ENCODE results near the gene WNT2B.

The WNT2B gene

GRCh38 chr1:112520166-112520565 lies 11.4 kb downstream of the WNT2B start:
- H3K27ac ChIP-seq, result no peak overlapping the region
- no peak overlapping the region for H3K4me3 ChIP-seq

GRCh38 chr1:112522621-112523020 lies 13.9 kb downstream of the WNT2B start:
- peak overlapping the region in 1 of 21 experiments; percentile 10 for H3K27ac ChIP-seq
- no peak overlapping the region for H3K4me3 ChIP-seq

GRCh38 chr1:112524251-112524650 lies 15.5 kb downstream of the WNT2B start:
- H3K27ac ChIP-seq, result no peak overlapping the region
- no peak overlapping the region for H3K4me3 ChIP-seq

- H3K27ac ChIP-seq, result no peak overlapping the region
Measured at GRCh38 chr1:112524986-112525385, 16.2 kb downstream of the WNT2B start.

GRCh38 chr1:112527266-112528010 lies 18.7 kb downstream of the WNT2B start:
- H3K27ac ChIP-seq, result no peak overlapping the region
- H3K4me3 ChIP-seq, result no peak overlapping the region

More at GRCh38 chr1:112524986-112525385, 16.2 kb downstream of the WNT2B start:
- no peak overlapping the region for H3K4me3 ChIP-seq

- no peak overlapping the region for H3K4me3 ChIP-seq
- H3K27ac ChIP-seq, result no peak overlapping the region
Measured at GRCh38 chr1:112528076-112528475, 19.3 kb downstream of the WNT2B start.

GRCh38 chr1:112529301-112529700 lies 20.5 kb downstream of the WNT2B start:
- H3K27ac ChIP-seq, result no peak overlapping the region

GRCh38 chr1:112530832-112531231 lies 22.1 kb downstream of the WNT2B start:
- no peak overlapping the region for H3K27ac ChIP-seq
- no peak overlapping the region for H3K4me3 ChIP-seq

More at GRCh38 chr1:112529301-112529700, 20.5 kb downstream of the WNT2B start:
- no peak overlapping the region for H3K4me3 ChIP-seq

- no peak overlapping the region for H3K4me3 ChIP-seq
- peak overlapping the region in 1 of 21 experiments; percentile 19 for H3K27ac ChIP-seq
Measured at GRCh38 chr1:112532064-112532463, 23.3 kb downstream of the WNT2B start.

GRCh38 chr1:112533029-112533428 lies 24.3 kb downstream of the WNT2B start:
- no peak overlapping the region for H3K4me3 ChIP-seq

GRCh38 chr1:112536561-112536960 lies 27.8 kb downstream of the WNT2B start:
- Histone ChIP-seq H3K27ac (no peak overlapping the region), H3K4me3 (no peak overlapping the region)

More at GRCh38 chr1:112533029-112533428, 24.3 kb downstream of the WNT2B start:
- H3K27ac ChIP-seq, result no peak overlapping the region

- H3K4me3 ChIP-seq, result no peak overlapping the region
- no peak overlapping the region for H3K27ac ChIP-seq
Measured at GRCh38 chr1:112537456-112537855, 28.7 kb downstream of the WNT2B start.

GRCh38 chr1:112538883-112539282 lies 30.1 kb downstream of the WNT2B start:
- H3K4me3 ChIP-seq, result no peak overlapping the region
- no peak overlapping the region for H3K27ac ChIP-seq

GRCh38 chr1:112540226-112540794 lies 31.5 kb downstream of the WNT2B start:
- H3K4me3 ChIP-seq, result no peak overlapping the region
- no peak overlapping the region for H3K27ac ChIP-seq

- no peak overlapping the region for H3K27ac ChIP-seq
- no peak overlapping the region for H3K4me3 ChIP-seq
Measured at GRCh38 chr1:112541299-112541698, 32.5 kb downstream of the WNT2B start.

- H3K4me3 ChIP-seq, result no peak overlapping the region
- H3K27ac ChIP-seq, result no peak overlapping the region
Measured at GRCh38 chr1:112542206-112542973, 33.6 kb downstream of the WNT2B start.

GRCh38 chr1:112544011-112544688 lies 35.4 kb downstream of the WNT2B start:
- peak overlapping the region in 5 of 21 experiments; percentile 15 to 68 (median 55) for H3K27ac ChIP-seq
- H3K4me3 ChIP-seq, result no peak overlapping the region

- Histone ChIP-seq H3K4me3 (no peak overlapping the region), H3K27ac (peak overlapping the region in 4 of 21 experiments; percentile 15 to 68 (median 52))
Measured at GRCh38 chr1:112544751-112545150, 36.0 kb downstream of the WNT2B start.

GRCh38 chr1:112546076-112546475 lies 37.3 kb downstream of the WNT2B start:
- no peak overlapping the region for H3K27ac ChIP-seq
- no peak overlapping the region for H3K4me3 ChIP-seq

- H3K27ac ChIP-seq, result no peak overlapping the region
- H3K4me3 ChIP-seq, result no peak overlapping the region
Measured at GRCh38 chr1:112548547-112548946, 39.8 kb downstream of the WNT2B start.

Data from skin epidermis (tissue), 12 donors.